Liver (tissue), 9 donors: ENCODE data around the gene SRRM2. TPM values are rescaled to one million over a fixed set of nuclear protein-coding genes. Genes with fewer than 3 reads are reported as not detected.

Source experiments
- DNase-seq: peaks from one replicate; pipeline ENCODE4 v3.0.0-alpha.2; 2017; ENCODE audit warnings: low spot score
- H3K27ac ChIP-seq, 2 donors: one replicate each; pipeline ENCODE4 v1.7.0; 2013; ENCODE audit warnings: inconsistent platforms in 2 of 2, low read length in 2 of 2, control low read depth in 1 of 2, low read depth in 1 of 2, mild to moderate bottlenecking in 1 of 2
- H3K27me3 ChIP-seq, 4 donors: one replicate each; pipeline versions ENCODE4 v1.6.1 to v1.7.0; 2013; ENCODE audit warnings: low read length in 3 of 4, inconsistent platforms in 1 of 4, mild to moderate bottlenecking in 1 of 4, moderate library complexity in 1 of 4; ENCODE audit not compliant: control insufficient read depth in 4 of 4, insufficient read depth in 4 of 4
- H3K36me3 ChIP-seq, 4 donors: one replicate each; pipeline versions ENCODE4 v1.6.1 to v1.7.0; 2013; ENCODE audit warnings: low read length in 3 of 4, mild to moderate bottlenecking in 3 of 4, low read depth in 1 of 4, moderate library complexity in 1 of 4; ENCODE audit not compliant: control insufficient read depth in 4 of 4, insufficient read depth in 3 of 4
- H3K4me1 ChIP-seq, 4 donors: one replicate each; pipeline versions ENCODE4 v1.6.1 to v1.7.0; 2013; ENCODE audit warnings: low read length in 3 of 4, mild to moderate bottlenecking in 3 of 4, moderate library complexity in 1 of 4; ENCODE audit not compliant: control insufficient read depth in 4 of 4, insufficient read depth in 4 of 4
- H3K4me3 ChIP-seq, 3 donors: one replicate each; pipeline versions ENCODE4 v1.6.1 to v1.7.0; 2013; ENCODE audit warnings: low read length in 3 of 3, control low read depth in 1 of 3, low read depth in 1 of 3, mild to moderate bottlenecking in 1 of 3
- H3K9ac ChIP-seq, 2 donors: one replicate each; pipeline ENCODE4 v1.7.0; 2013; ENCODE audit warnings: low read length in 2 of 2, mild to moderate bottlenecking in 2 of 2, moderate library complexity in 2 of 2, control low read depth in 1 of 2, low read depth in 1 of 2
- H3K9me3 ChIP-seq, 4 donors: one replicate each; pipeline versions ENCODE4 v1.6.1 to v1.7.0; 2013; ENCODE audit warnings: low read length in 3 of 4; ENCODE audit not compliant: control insufficient read depth in 4 of 4
- EGR1 ChIP-seq, 2 donors: IDR thresholded peaks; 2 replicates each; pipeline ENCODE4 v1.6.1; 2016 to 2018; ENCODE audit warnings: antibody characterized with exemption in 2 of 2, low read depth in 2 of 2
- FOXA1 ChIP-seq: IDR thresholded peaks from 2 replicates; pipeline ENCODE4 v1.6.1; 2016; ENCODE audit warnings: antibody characterized with exemption
- FOXA2 ChIP-seq: IDR thresholded peaks from 2 replicates; pipeline ENCODE4 v1.6.1; 2016; ENCODE audit warnings: antibody characterized with exemption
- GABPA ChIP-seq, 2 donors: IDR thresholded peaks in 1 of 2; conservative IDR thresholded peaks in 1 of 2; 2 replicates each; pipeline ENCODE4 v1.6.1; 2016; ENCODE audit warnings: antibody characterized with exemption in 2 of 2, mild to moderate bottlenecking in 1 of 2, moderate library complexity in 1 of 2
- HNF4G ChIP-seq: IDR thresholded peaks from 2 replicates; pipeline ENCODE4 v1.6.1; 2016; ENCODE audit warnings: antibody characterized with exemption
- JUND ChIP-seq, 2 donors: IDR thresholded peaks; 2 replicates each; pipeline ENCODE4 v1.6.1; 2016; ENCODE audit warnings: antibody characterized with exemption in 2 of 2
- NR2F2 ChIP-seq: IDR thresholded peaks from 2 replicates; pipeline ENCODE4 v1.6.1; 2016; ENCODE audit warnings: antibody characterized with exemption
- RAD21 ChIP-seq, 2 donors: IDR thresholded peaks; 2 replicates each; pipeline ENCODE4 v1.6.1; 2016; ENCODE audit warnings: antibody characterized with exemption in 2 of 2, mild to moderate bottlenecking in 2 of 2
- RXRA ChIP-seq, 2 donors: IDR thresholded peaks; 2 replicates each; pipeline ENCODE4 v1.6.1; 2017 to 2018; ENCODE audit warnings: antibody characterized with exemption in 2 of 2, mild to moderate bottlenecking in 1 of 2
- SP1 ChIP-seq: IDR thresholded peaks from 2 replicates; pipeline ENCODE4 v1.6.1; 2018; ENCODE audit warnings: antibody characterized with exemption, mild to moderate bottlenecking
- TAF1 ChIP-seq: conservative IDR thresholded peaks from 2 replicates; pipeline ENCODE4 v1.6.1; 2016; ENCODE audit warnings: antibody characterized with exemption, mild to moderate bottlenecking
- YY1 ChIP-seq: IDR thresholded peaks from 2 replicates; pipeline ENCODE4 v1.6.1; 2016; ENCODE audit warnings: antibody characterized with exemption, mild to moderate bottlenecking
- WGBS: extraction: QIAGEN DNeasy Blood & Tissue Kit; methylation state at CpG from one replicate; pipeline ENCODE4 v1.1.7; 2013; 5-methylcytosine and 5-hydroxymethylcytosine counted together
- polyA plus RNA-seq, 2 donors: library from polyadenylated mRNA; stranded (reverse) in 1 of 2; unstranded in 1 of 2; fragments of 200-250 nt in 1 of 2; fragments of >200 nt in 1 of 2; fragmentation: Nextera tagmentation in 1 of 2; extraction: Ambion mirVana in 1 of 2; gene quantifications; one replicate each; pipeline versions ENCODE4 v1.2.1 to v1.2.3, GENCODE V29; 2013 to 2015
- total RNA-seq, 2 donors: library from RNA; depleted of rRNA; stranded (reverse); fragments of >200 nt; gene quantifications; one replicate each; pipeline ENCODE4 v1.2.3, GENCODE V29; 2014
- TF ChIP-seq, protein P1 (sequence below): IDR thresholded peaks from 2 replicates; pipeline ENCODE4 v1.6.1; 2016; ENCODE audit warnings: antibody characterized with exemption, mild to moderate bottlenecking
- TF ChIP-seq, protein P2 (sequence below): IDR thresholded peaks from 2 replicates; pipeline ENCODE4 v1.6.1; 2016; ENCODE audit warnings: antibody characterized with exemption
- TF ChIP-seq, protein P3 (sequence below): IDR thresholded peaks from 2 replicates; pipeline ENCODE4 v1.6.1; 2016; ENCODE audit warnings: antibody characterized with exemption
- TF ChIP-seq, protein P4 (sequence below): IDR thresholded peaks from 2 replicates; pipeline ENCODE4 v1.6.1; 2016; ENCODE audit warnings: antibody characterized with exemption
- TF ChIP-seq, protein P5 (sequence below): fragments of 150-350 bp; IDR thresholded peaks from 2 replicates; pipeline ENCODE4 v1.5.1; 2017; ENCODE audit warnings: improper control_type of control experiment, low read depth, low read length; ENCODE audit not compliant: missing input control
- donor health status: healthy.
- donor health status: healthy.
- donor health status: healthy.
- donor health status: healthy.
- donor health status: healthy.

Gene SRRM2
- total and polyA plus RNA-seq, 4 donors: 84.8 to 199 (median 133) TPM

- no peak overlapping the region for H3K4me3 ChIP-seq
These were observed 33.8 kb downstream of the SRRM2 start for GRCh38 chr16:2786061-2786825.

More at GRCh38 chr16:2786061-2786825, 33.8 kb downstream of the SRRM2 start:
- no peak for DNase-seq
- Histone ChIP-seq H3K9me3 (no peaks in the 10 kb centered on the region), H3K27ac (no peak overlapping the region), H3K4me1 (peaks cover 0 to 10% (median 4%) of the 10 kb centered on the region in 4 donors), H3K9ac (no peak overlapping the region), H3K27me3 (peaks cover 0 to 5% (median 3%) of the 10 kb centered on the region in 4 donors), H3K36me3 (no peaks in the 10 kb centered on the region)
- 42% methylated on average over 15 of the region's 15 CpGs for WGBS
- TF ChIP-seq, protein P1, sequence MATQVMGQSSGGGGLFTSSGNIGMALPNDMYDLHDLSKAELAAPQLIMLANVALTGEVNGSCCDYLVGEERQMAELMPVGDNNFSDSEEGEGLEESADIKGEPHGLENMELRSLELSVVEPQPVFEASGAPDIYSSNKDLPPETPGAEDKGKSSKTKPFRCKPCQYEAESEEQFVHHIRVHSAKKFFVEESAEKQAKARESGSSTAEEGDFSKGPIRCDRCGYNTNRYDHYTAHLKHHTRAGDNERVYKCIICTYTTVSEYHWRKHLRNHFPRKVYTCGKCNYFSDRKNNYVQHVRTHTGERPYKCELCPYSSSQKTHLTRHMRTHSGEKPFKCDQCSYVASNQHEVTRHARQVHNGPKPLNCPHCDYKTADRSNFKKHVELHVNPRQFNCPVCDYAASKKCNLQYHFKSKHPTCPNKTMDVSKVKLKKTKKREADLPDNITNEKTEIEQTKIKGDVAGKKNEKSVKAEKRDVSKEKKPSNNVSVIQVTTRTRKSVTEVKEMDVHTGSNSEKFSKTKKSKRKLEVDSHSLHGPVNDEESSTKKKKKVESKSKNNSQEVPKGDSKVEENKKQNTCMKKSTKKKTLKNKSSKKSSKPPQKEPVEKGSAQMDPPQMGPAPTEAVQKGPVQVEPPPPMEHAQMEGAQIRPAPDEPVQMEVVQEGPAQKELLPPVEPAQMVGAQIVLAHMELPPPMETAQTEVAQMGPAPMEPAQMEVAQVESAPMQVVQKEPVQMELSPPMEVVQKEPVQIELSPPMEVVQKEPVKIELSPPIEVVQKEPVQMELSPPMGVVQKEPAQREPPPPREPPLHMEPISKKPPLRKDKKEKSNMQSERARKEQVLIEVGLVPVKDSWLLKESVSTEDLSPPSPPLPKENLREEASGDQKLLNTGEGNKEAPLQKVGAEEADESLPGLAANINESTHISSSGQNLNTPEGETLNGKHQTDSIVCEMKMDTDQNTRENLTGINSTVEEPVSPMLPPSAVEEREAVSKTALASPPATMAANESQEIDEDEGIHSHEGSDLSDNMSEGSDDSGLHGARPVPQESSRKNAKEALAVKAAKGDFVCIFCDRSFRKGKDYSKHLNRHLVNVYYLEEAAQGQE: no peak
- TF ChIP-seq RAD21 (IDR thresholded peaks at IDR 0.05) (no peak), EGR1 (IDR thresholded peaks at IDR 0.05; ENCODE audit: low read depth in 2 of 2) (no peak), JUND (IDR thresholded peaks at IDR 0.05) (no peak), TAF1 (no peak), FOXA2 (no peak), HNF4G (no peak), RXRA (IDR thresholded peaks at IDR 0.05) (no peak), NR2F2 (no peak), GABPA (IDR thresholded peaks at IDR 0.05 in 1 of 2, conservative IDR thresholded peaks at IDR 0.05 in 1 of 2) (no peak), FOXA1 (no peak), SP1 (no peak), YY1 (no peak)
- TF ChIP-seq, protein P2, sequence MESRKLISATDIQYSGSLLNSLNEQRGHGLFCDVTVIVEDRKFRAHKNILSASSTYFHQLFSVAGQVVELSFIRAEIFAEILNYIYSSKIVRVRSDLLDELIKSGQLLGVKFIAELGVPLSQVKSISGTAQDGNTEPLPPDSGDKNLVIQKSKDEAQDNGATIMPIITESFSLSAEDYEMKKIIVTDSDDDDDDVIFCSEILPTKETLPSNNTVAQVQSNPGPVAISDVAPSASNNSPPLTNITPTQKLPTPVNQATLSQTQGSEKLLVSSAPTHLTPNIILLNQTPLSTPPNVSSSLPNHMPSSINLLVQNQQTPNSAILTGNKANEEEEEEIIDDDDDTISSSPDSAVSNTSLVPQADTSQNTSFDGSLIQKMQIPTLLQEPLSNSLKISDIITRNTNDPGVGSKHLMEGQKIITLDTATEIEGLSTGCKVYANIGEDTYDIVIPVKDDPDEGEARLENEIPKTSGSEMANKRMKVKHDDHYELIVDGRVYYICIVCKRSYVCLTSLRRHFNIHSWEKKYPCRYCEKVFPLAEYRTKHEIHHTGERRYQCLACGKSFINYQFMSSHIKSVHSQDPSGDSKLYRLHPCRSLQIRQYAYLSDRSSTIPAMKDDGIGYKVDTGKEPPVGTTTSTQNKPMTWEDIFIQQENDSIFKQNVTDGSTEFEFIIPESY: no peak
- TF ChIP-seq, protein P3, sequence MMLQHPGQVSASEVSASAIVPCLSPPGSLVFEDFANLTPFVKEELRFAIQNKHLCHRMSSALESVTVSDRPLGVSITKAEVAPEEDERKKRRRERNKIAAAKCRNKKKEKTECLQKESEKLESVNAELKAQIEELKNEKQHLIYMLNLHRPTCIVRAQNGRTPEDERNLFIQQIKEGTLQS: no peak
- TF ChIP-seq, protein P4, sequence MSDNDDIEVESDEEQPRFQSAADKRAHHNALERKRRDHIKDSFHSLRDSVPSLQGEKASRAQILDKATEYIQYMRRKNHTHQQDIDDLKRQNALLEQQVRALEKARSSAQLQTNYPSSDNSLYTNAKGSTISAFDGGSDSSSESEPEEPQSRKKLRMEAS: no peak
- TF ChIP-seq, protein P5, sequence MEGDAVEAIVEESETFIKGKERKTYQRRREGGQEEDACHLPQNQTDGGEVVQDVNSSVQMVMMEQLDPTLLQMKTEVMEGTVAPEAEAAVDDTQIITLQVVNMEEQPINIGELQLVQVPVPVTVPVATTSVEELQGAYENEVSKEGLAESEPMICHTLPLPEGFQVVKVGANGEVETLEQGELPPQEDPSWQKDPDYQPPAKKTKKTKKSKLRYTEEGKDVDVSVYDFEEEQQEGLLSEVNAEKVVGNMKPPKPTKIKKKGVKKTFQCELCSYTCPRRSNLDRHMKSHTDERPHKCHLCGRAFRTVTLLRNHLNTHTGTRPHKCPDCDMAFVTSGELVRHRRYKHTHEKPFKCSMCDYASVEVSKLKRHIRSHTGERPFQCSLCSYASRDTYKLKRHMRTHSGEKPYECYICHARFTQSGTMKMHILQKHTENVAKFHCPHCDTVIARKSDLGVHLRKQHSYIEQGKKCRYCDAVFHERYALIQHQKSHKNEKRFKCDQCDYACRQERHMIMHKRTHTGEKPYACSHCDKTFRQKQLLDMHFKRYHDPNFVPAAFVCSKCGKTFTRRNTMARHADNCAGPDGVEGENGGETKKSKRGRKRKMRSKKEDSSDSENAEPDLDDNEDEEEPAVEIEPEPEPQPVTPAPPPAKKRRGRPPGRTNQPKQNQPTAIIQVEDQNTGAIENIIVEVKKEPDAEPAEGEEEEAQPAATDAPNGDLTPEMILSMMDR: no peak
